Measurements from ENCODE around the gene UCK1. TPM values are rescaled to one million over a fixed set of nuclear protein-coding genes. Genes with fewer than 3 reads are reported as not detected.

The UCK1 gene
- total and polyA plus RNA-seq, 4 donors: 13.4 to 34.1 (median 24.0) TPM

GRCh38 chr9:131559421-131560000 is 28.4 kb upstream of the UCK1 start:
- TF ChIP-seq CTCF (IDR thresholded peaks at IDR 0.05; ENCODE audit: low read depth, low read length, missing input control): peak; percentile 22
- TF ChIP-seq RAD21 (IDR thresholded peaks at IDR 0.05): peak; percentile 63
- no peak for TF ChIP-seq FOXA2 (IDR thresholded peaks at IDR 0.05)
- no peaks in the 10 kb centered on the region for H3K4me1 ChIP-seq (ENCODE audit: control insufficient read depth in 4 of 4, insufficient read depth in 4 of 4, low read length in 3 of 4)
- peaks cover 0 to 12% (median 0%) of the 10 kb centered on the region in 4 donors for H3K36me3 ChIP-seq (ENCODE audit: control insufficient read depth in 4 of 4, insufficient read depth in 3 of 4, low read depth in 1 of 4, low read length in 3 of 4)
- 81% methylated on average over 1 of the region's 1 CpG for WGBS
- H3K4me3 ChIP-seq (ENCODE audit: low read depth in 1 of 3, low read length in 3 of 3): no peak overlapping the region
- H3K27ac ChIP-seq (ENCODE audit: low read depth in 1 of 2, low read length in 2 of 2): no peak overlapping the region
- H3K9ac ChIP-seq (ENCODE audit: low read depth in 1 of 2, low read length in 2 of 2): no peak overlapping the region
- peaks cover 0 to 3% (median 0%) of the 10 kb centered on the region in 4 donors for H3K9me3 ChIP-seq (ENCODE audit: control insufficient read depth in 4 of 4, low read length in 3 of 4)
- no peaks in the 10 kb centered on the region for H3K27me3 ChIP-seq (ENCODE audit: control insufficient read depth in 4 of 4, insufficient read depth in 4 of 4, low read length in 3 of 4)
- DNase-seq (ENCODE audit: low spot score): no peak

GRCh38 chr9:131557855-131558548 is 26.9 kb upstream of the UCK1 start:
- Histone ChIP-seq H3K4me1 (ENCODE audit: control insufficient read depth in 4 of 4, insufficient read depth in 4 of 4, low read length in 3 of 4) (no peaks in the 10 kb centered on the region), H3K4me3 (ENCODE audit: low read depth in 1 of 3, low read length in 3 of 3) (no peak overlapping the region), H3K27me3 (ENCODE audit: control insufficient read depth in 4 of 4, insufficient read depth in 4 of 4, low read length in 3 of 4) (no peaks in the 10 kb centered on the region), H3K9me3 (ENCODE audit: control insufficient read depth in 4 of 4, low read length in 3 of 4) (peaks cover 0 to 3% (median 0%) of the 10 kb centered on the region in 4 donors), H3K27ac (ENCODE audit: low read depth in 1 of 2, low read length in 2 of 2) (no peak overlapping the region), H3K9ac (ENCODE audit: low read depth in 1 of 2, low read length in 2 of 2) (no peak overlapping the region), H3K36me3 (ENCODE audit: control insufficient read depth in 4 of 4, insufficient read depth in 3 of 4, low read depth in 1 of 4, low read length in 3 of 4) (peaks cover 0 to 12% (median 0%) of the 10 kb centered on the region in 4 donors)
- DNase-seq (ENCODE audit: low spot score): no peak
- no peak for TF ChIP-seq FOXA1 (IDR thresholded peaks at IDR 0.05)
- TF ChIP-seq YY1 (IDR thresholded peaks at IDR 0.05): no peak
- no peak for TF ChIP-seq ZBTB33 (IDR thresholded peaks at IDR 0.05)
- TF ChIP-seq JUND (IDR thresholded peaks at IDR 0.05): no peak
- no peak for TF ChIP-seq MAX (IDR thresholded peaks at IDR 0.05)
- no peak for TF ChIP-seq TAF1 (conservative IDR thresholded peaks at IDR 0.05)
- no peak for TF ChIP-seq RXRA (IDR thresholded peaks at IDR 0.05)
- no peak for TF ChIP-seq CTCF (IDR thresholded peaks at IDR 0.05; ENCODE audit: low read depth, low read length, missing input control)
- no peak for TF ChIP-seq NR2F2 (IDR thresholded peaks at IDR 0.05)
- no peak for TF ChIP-seq ATF3 (IDR thresholded peaks at IDR 0.05)
- TF ChIP-seq HNF4A (conservative IDR thresholded peaks at IDR 0.05): no peak
- no peak for TF ChIP-seq RAD21 (IDR thresholded peaks at IDR 0.05)
- TF ChIP-seq EGR1 (IDR thresholded peaks at IDR 0.05; ENCODE audit: low read depth in 2 of 2): no peak
- 95% methylated on average over 25 of the region's 25 CpGs for WGBS

Measured in liver (tissue), 9 donors.